ENCODE data around the gene RSRC1. TPM values are rescaled to one million over a fixed set of nuclear protein-coding genes. Genes with fewer than 3 reads are reported as not detected.

Gene RSRC1
- total RNA-seq, 1 donor from 2014 or later: 28.5 TPM

- FAIRE-seq (no peak), DNase-seq (ENCODE audit: low read depth) (peak; percentile 6)
- Histone ChIP-seq H3K9me3 (ENCODE audit: insufficient read depth, low read depth, low read length) (no peaks in the 10 kb centered on the region), H3K36me3 (ENCODE audit: insufficient read depth, low read length) (no peaks in the 10 kb centered on the region), H3K4me2 (ENCODE audit: low read length) (no peak overlapping the region), H3K4me1 (ENCODE audit: insufficient read depth, low read length) (peaks cover 28% of the 10 kb centered on the region), H3K4me3 (ENCODE audit: insufficient read depth, low read depth, low read length) (no peak overlapping the region), H3K27me3 (ENCODE audit: insufficient read depth, low read length) (no peaks in the 10 kb centered on the region), H3K79me2 (ENCODE audit: insufficient read depth, low read length) (no peaks in the 10 kb centered on the region), H2AFZ (ENCODE audit: low read depth, low read length) (no peak overlapping the region), H3K27ac (ENCODE audit: low read depth, low read length) (no peak overlapping the region), H4K20me1 (ENCODE audit: insufficient read depth, low read length) (peaks cover 5% of the 10 kb centered on the region), H3K9ac (ENCODE audit: low read length) (no peak overlapping the region)
- H3K4me1 Mint-ChIP-seq (ENCODE audit: low read depth, unreplicated experiment): peaks cover 50% of the 10 kb centered on the region
- no peaks in the 10 kb centered on the region for H3K36me3 Mint-ChIP-seq (ENCODE audit: low read depth, unreplicated experiment)
- no peak overlapping the region for H3K4me3 Mint-ChIP-seq (ENCODE audit: unreplicated experiment)
- no peaks in the 10 kb centered on the region for H3K9me3 Mint-ChIP-seq (ENCODE audit: unreplicated experiment)
- no peak for TF ChIP-seq EZH2 (IDR thresholded peaks at IDR 0.05; ENCODE audit: insufficient read depth, low read length)
- no peak for TF ChIP-seq CTCF (IDR thresholded peaks at IDR 0.05; ENCODE audit: insufficient read depth, low read depth, low read length)
- no peak overlapping the region for H3K27ac Mint-ChIP-seq (ENCODE audit: unreplicated experiment)
- H3K27me3 Mint-ChIP-seq (ENCODE audit: low read depth, unreplicated experiment): no peaks in the 10 kb centered on the region
These were observed 55.8 kb downstream of the RSRC1 start for GRCh38 chr3:158165730-158166129.

- Mint-ChIP-seq H3K36me3 (ENCODE audit: low read depth, unreplicated experiment) (no peaks in the 10 kb centered on the region), H3K4me3 (ENCODE audit: unreplicated experiment) (no peak overlapping the region), H3K9me3 (ENCODE audit: unreplicated experiment) (no peaks in the 10 kb centered on the region), H3K27me3 (ENCODE audit: low read depth, unreplicated experiment) (no peaks in the 10 kb centered on the region), H3K4me1 (ENCODE audit: low read depth, unreplicated experiment) (peaks cover 47% of the 10 kb centered on the region), H3K27ac (ENCODE audit: unreplicated experiment) (no peak overlapping the region)
- FAIRE-seq (peak; percentile 5), DNase-seq (ENCODE audit: low read depth) (no peak)
- Histone ChIP-seq H3K4me1 (ENCODE audit: insufficient read depth, low read length) (peaks cover 23% of the 10 kb centered on the region), H3K27ac (ENCODE audit: low read depth, low read length) (no peak overlapping the region), H3K27me3 (ENCODE audit: insufficient read depth, low read length) (no peaks in the 10 kb centered on the region), H2AFZ (ENCODE audit: low read depth, low read length) (no peak overlapping the region), H3K9ac (ENCODE audit: low read length) (no peak overlapping the region), H3K36me3 (ENCODE audit: insufficient read depth, low read length) (no peaks in the 10 kb centered on the region), H3K9me3 (ENCODE audit: insufficient read depth, low read depth, low read length) (no peaks in the 10 kb centered on the region), H3K4me2 (ENCODE audit: low read length) (no peak overlapping the region), H3K4me3 (ENCODE audit: insufficient read depth, low read depth, low read length) (no peak overlapping the region), H3K79me2 (ENCODE audit: insufficient read depth, low read length) (no peaks in the 10 kb centered on the region), H4K20me1 (ENCODE audit: insufficient read depth, low read length) (peaks cover 5% of the 10 kb centered on the region)
- no peak for TF ChIP-seq CTCF (IDR thresholded peaks at IDR 0.05; ENCODE audit: insufficient read depth, low read depth, low read length)
- TF ChIP-seq EZH2 (IDR thresholded peaks at IDR 0.05; ENCODE audit: insufficient read depth, low read length): no peak
These were observed 56.3 kb downstream of the RSRC1 start for GRCh38 chr3:158166223-158166622.

- H3K27ac Mint-ChIP-seq (ENCODE audit: unreplicated experiment): no peak overlapping the region
- TF ChIP-seq CTCF (IDR thresholded peaks at IDR 0.05; ENCODE audit: insufficient read depth, low read depth, low read length) (no peak), EZH2 (IDR thresholded peaks at IDR 0.05; ENCODE audit: insufficient read depth, low read length) (no peak)
- FAIRE-seq (peak; percentile 87), DNase-seq (ENCODE audit: low read depth) (peak; percentile 98)
- H3K36me3 Mint-ChIP-seq (ENCODE audit: low read depth, unreplicated experiment): no peaks in the 10 kb centered on the region
- Histone ChIP-seq H3K9me3 (ENCODE audit: insufficient read depth, low read depth, low read length) (no peaks in the 10 kb centered on the region), H3K4me3 (ENCODE audit: insufficient read depth, low read depth, low read length) (no peak overlapping the region), H3K4me2 (ENCODE audit: low read length) (peak overlapping the region; percentile 70), H3K9ac (ENCODE audit: low read length) (no peak overlapping the region), H3K27ac (ENCODE audit: low read depth, low read length) (peak overlapping the region; percentile 1), H4K20me1 (ENCODE audit: insufficient read depth, low read length) (peaks cover 5% of the 10 kb centered on the region), H3K27me3 (ENCODE audit: insufficient read depth, low read length) (no peaks in the 10 kb centered on the region), H3K36me3 (ENCODE audit: insufficient read depth, low read length) (no peaks in the 10 kb centered on the region), H3K4me1 (ENCODE audit: insufficient read depth, low read length) (peaks cover 21% of the 10 kb centered on the region), H3K79me2 (ENCODE audit: insufficient read depth, low read length) (no peaks in the 10 kb centered on the region), H2AFZ (ENCODE audit: low read depth, low read length) (no peak overlapping the region)
- no peak overlapping the region for H3K4me3 Mint-ChIP-seq (ENCODE audit: unreplicated experiment)
- H3K9me3 Mint-ChIP-seq (ENCODE audit: unreplicated experiment): no peaks in the 10 kb centered on the region
- H3K4me1 Mint-ChIP-seq (ENCODE audit: low read depth, unreplicated experiment): peaks cover 43% of the 10 kb centered on the region
- H3K27me3 Mint-ChIP-seq (ENCODE audit: low read depth, unreplicated experiment): no peaks in the 10 kb centered on the region
These were observed 58.1 kb downstream of the RSRC1 start for GRCh38 chr3:158167737-158168557.

Data from astrocyte (in vitro differentiated cells and primary cell).